A673 (cell line): ENCODE data around the gene SLC35A1. TPM values are rescaled to one million over a fixed set of nuclear protein-coding genes. Genes with fewer than 3 reads are reported as not detected.

Experiments
- BruUV-seq: library from RNA; stranded (reverse); fragments of 400-500 nt; replicated peaks from 2 replicates; lab custom pipeline; 2021; lab: Mats Ljungman, UMichigan
- CTCF ChIA-PET: fragments of 300-600 bp; sonication (Branson Sonifier 250); formaldehyde crosslinking; loops from one replicate; lab custom pipeline; 2022; ENCODE audit warnings: antibody characterized with exemption; lab: Charles Lee
- POLR2A ChIA-PET: fragments of 300-600 bp; sonication (Branson Sonifier 250); formaldehyde crosslinking; loops from one replicate; lab custom pipeline; 2022; ENCODE audit warnings: antibody characterized with exemption; ENCODE audit not compliant: low non-redundant PET; lab: Charles Lee
- DNase-seq: peaks from one replicate; pipeline ENCODE4 v3.0.0-alpha.2; 2015; ENCODE audit warnings: low spot score
- H3K27ac ChIP-seq: fragments of 200-600 bp; sonication (generic); 2 replicates; pipeline ENCODE4 v1.5.1; 2016; ENCODE audit warnings: mixed run types, low read depth, mild to moderate bottlenecking, mixed read lengths, antibody characterized with exemption, low read length; ENCODE audit not compliant: poor library complexity, severe bottlenecking
- H3K27me3 ChIP-seq: fragments of 200-600 bp; sonication (generic); replicated peaks from 2 replicates; pipeline ENCODE4 v1.6.1; 2017; ENCODE audit warnings: mixed run types, low read depth, mild to moderate bottlenecking, mixed read lengths, antibody characterized with exemption, low read length; ENCODE audit not compliant: insufficient read depth, poor library complexity
- H3K36me3 ChIP-seq: fragments of 200-600 bp; sonication (generic); 2 replicates; pipeline ENCODE4 v1.6.1; 2016; ENCODE audit warnings: mixed run types, mild to moderate bottlenecking, mixed read lengths, antibody characterized with exemption, low read length; ENCODE audit not compliant: insufficient read depth, poor library complexity, severe bottlenecking
- H3K4me1 ChIP-seq: fragments of 200-600 bp; sonication (generic); 2 replicates; pipeline ENCODE4 v1.6.1; 2017; ENCODE audit warnings: mixed run types, mild to moderate bottlenecking, mixed read lengths, antibody characterized with exemption, low read length; ENCODE audit not compliant: insufficient read depth, poor library complexity, severe bottlenecking
- H3K4me3 ChIP-seq: fragments of 200-600 bp; sonication (generic); 2 replicates; pipeline ENCODE4 v1.5.1; 2016; ENCODE audit warnings: low read depth, mixed run types, mild to moderate bottlenecking, mixed read lengths, low read length; ENCODE audit not compliant: poor library complexity, severe bottlenecking
- H3K9me3 ChIP-seq: fragments of 200-600 bp; sonication (generic); 2 replicates; pipeline ENCODE4 v1.6.1; 2016; ENCODE audit warnings: mixed run types, low read depth, mild to moderate bottlenecking, mixed read lengths, antibody characterized with exemption, low read length; ENCODE audit not compliant: poor library complexity, severe bottlenecking
- EZH2 ChIP-seq: fragments of 200-600 bp; sonication (generic); IDR thresholded peaks from 2 replicates; pipeline ENCODE4 v1.6.1; 2017; ENCODE audit warnings: borderline replicate concordance, low read depth, mild to moderate bottlenecking, mixed read lengths, antibody characterized with exemption, low read length; ENCODE audit not compliant: poor library complexity, severe bottlenecking
- intact Hi-C: fragments of 100-400 bp; cut with micrococcal nuclease; formaldehyde crosslinking; loops from one replicate; pipeline ENCODE4 v1.10.0; 2022; ENCODE audit not compliant: unreplicated experiment
- total RNA-seq: library from RNA; stranded (reverse); gene quantifications from 2 replicates; pipeline ENCODE4 v1.2.3, GENCODE V29; 2021
- TF ChIP-seq, protein P1 (sequence below): fragments of 300-800, 200-600 bp; sonication (generic); conservative IDR thresholded peaks from 2 replicates; pipeline ENCODE4 v1.5.1; 2017; ENCODE audit warnings: low read depth, mild to moderate bottlenecking, antibody characterized with exemption, low read length, moderate library complexity, mixed read lengths

The SLC35A1 gene
- total RNA-seq, 1 experiment from 2014 or later, result 11.5 TPM

DNA sequence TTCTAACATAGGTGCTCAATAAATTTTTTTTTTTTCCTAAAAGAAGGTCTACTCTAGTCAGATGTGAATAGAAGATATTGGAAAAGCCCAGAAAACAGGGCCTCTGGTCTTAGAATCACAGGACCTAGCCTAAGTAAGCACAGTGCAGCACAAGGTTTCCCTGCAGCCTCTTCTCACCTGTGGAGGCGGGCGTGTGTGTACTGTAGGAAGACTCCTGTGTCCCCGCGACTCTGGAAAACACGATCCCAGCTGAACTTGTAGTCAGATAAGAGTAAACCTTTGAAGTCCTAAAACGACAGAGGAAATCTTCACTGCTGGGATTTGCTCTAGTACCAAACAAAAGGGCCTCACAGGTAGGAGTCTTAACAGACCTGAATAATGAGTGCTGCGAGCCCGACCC, 45.7 kb downstream of the SLC35A1 start:
- ChIA-PET CTCF (no interaction called here), POLR2A (no interaction called here)
- H3K27me3 ChIP-seq, result no peaks in the 10 kb centered on the region
- no peaks in the 10 kb centered on the region for H3K9me3 ChIP-seq
- no peak overlapping the region for H3K4me3 ChIP-seq
- no peaks in the 10 kb centered on the region for H3K4me1 ChIP-seq
- peaks cover 34% of the 10 kb centered on the region for H3K36me3 ChIP-seq
- TF ChIP-seq EZH2, result no peak
- TF ChIP-seq, protein P1, sequence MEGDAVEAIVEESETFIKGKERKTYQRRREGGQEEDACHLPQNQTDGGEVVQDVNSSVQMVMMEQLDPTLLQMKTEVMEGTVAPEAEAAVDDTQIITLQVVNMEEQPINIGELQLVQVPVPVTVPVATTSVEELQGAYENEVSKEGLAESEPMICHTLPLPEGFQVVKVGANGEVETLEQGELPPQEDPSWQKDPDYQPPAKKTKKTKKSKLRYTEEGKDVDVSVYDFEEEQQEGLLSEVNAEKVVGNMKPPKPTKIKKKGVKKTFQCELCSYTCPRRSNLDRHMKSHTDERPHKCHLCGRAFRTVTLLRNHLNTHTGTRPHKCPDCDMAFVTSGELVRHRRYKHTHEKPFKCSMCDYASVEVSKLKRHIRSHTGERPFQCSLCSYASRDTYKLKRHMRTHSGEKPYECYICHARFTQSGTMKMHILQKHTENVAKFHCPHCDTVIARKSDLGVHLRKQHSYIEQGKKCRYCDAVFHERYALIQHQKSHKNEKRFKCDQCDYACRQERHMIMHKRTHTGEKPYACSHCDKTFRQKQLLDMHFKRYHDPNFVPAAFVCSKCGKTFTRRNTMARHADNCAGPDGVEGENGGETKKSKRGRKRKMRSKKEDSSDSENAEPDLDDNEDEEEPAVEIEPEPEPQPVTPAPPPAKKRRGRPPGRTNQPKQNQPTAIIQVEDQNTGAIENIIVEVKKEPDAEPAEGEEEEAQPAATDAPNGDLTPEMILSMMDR, result no peak
- no peak for DNase-seq
- no TSS peak for BruUV-seq
- no peak overlapping the region for H3K27ac ChIP-seq
- intact Hi-C loops, result no loop called here

DNA sequence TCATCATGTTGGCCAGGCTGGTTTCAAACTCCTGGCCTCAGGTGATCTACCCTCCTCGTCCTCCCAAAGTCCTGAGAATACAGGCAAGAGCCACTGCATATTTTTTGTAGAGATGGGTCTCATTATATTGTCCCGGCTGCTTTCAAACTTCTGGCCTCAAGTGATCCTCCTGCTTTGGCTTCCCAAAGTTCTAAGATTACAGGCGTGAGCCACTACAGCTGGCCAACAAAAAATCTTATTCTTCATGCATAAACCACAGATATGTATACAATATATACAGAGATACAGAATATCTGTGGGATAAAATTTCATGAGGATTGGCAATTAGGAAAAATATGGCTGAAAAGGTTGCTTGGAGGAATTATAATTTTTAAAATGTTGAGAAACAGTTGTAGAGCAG, 49.9 kb downstream of the SLC35A1 start:
- no TSS peak for BruUV-seq
- no peak overlapping the region for H3K27ac ChIP-seq
- no peaks in the 10 kb centered on the region for H3K27me3 ChIP-seq
- TF ChIP-seq, protein P1, result no peak
- no peak for TF ChIP-seq EZH2
- CTCF ChIA-PET, result interaction anchor here (0.7 kb wide), 1 partner anchor 1640 kb away, joined by 6 read pairs; no protein-coding TSS in a partner anchor
- H3K4me1 ChIP-seq, result no peaks in the 10 kb centered on the region
- POLR2A ChIA-PET, result no interaction called here
- H3K4me3 ChIP-seq, result no peak overlapping the region
- no peak for DNase-seq
- H3K9me3 ChIP-seq, result no peaks in the 10 kb centered on the region
- intact Hi-C loops, result no loop called here
- H3K36me3 ChIP-seq, result peaks cover 21% of the 10 kb centered on the region

DNA sequence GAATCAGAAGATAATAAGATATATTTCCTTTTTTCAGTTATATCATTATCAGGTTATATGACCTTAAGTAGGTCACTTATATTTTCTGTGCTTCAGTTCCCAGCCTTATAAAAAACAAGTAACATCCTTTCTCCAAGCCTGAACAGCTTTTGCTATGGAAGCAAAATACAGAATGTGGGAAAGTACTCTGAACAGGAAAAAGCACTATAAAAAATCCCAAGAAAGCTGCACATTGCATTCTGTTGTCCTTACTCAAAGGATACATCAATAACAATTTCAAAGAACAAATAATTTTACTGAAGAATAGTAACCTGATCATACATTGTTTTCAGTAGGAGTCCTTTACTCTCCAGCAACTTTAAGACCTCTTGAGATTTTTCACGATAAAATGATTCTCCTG, 56.4 kb downstream of the SLC35A1 start:
- TF ChIP-seq, protein P1, result no peak
- no peak for TF ChIP-seq EZH2
- POLR2A ChIA-PET, result no interaction called here
- no peaks in the 10 kb centered on the region for H3K36me3 ChIP-seq
- no peak overlapping the region for H3K4me3 ChIP-seq
- DNase-seq, result no peak
- intact Hi-C loops, result no loop called here
- BruUV-seq, result no TSS peak
- CTCF ChIA-PET, result no interaction called here
- no peaks in the 10 kb centered on the region for H3K27me3 ChIP-seq
- H3K9me3 ChIP-seq, result no peaks in the 10 kb centered on the region
- no peaks in the 10 kb centered on the region for H3K4me1 ChIP-seq
- no peak overlapping the region for H3K27ac ChIP-seq
